ENCODE measurements around the gene PLEKHH2.
"Not testable (repeated sequence)": the region's sequence is repeated elsewhere in the genome, so short reads cannot be mapped to it uniquely, and the experiment has no call there.

Gene PLEKHH2

DNA sequence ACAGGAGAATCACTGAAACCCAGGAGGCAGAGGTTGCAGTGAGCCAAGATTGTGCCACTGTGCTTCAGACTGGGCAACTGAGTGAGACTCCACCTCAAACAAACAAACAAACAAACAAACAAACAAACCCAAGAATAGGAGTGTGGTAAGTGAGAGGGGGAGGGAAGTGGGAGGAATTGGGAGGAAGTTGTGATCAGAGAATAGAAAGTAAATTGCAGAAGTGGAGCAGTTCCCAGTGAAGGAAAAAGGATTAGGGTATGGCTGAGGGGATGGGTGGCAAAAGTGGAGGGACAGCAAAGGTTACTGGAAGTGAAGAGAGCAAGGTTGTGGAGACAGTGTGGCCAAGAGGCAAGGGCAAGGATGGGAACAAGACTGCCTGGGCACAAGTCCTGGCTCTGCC lies 80.3 kb downstream of the PLEKHH2 start:
- no peak for DNase-seq (ENCODE audit: low read depth in 2 of 2)

DNA sequence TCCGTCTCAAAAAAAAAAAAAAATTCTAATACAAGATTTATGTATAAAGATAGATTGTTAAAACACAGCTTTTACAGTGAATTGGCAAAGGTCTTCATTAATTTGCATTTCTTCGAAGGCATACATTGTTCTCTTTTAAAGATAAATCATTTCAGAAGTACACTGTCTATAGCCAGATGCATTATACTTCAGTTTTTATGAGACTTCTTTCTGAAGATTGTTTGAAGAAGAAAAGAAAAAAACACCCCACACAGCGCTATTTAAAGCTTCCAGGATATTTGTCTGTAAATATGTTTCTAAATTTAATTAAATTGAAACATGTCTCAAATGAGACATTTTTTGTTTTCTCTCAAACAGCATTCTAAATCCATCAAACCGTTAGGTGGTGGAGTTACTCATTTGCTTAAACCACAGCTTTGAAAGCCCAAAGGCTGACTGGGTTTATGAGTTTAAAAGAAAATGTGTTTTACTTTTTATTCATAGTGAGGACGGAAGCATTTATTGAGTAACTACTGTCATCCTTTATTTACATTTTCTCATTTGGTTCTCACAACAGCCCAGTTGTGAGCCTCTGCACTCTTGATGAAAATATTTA lies 81.6 kb downstream of the PLEKHH2 start:
- DNase-seq (ENCODE audit: low read depth in 2 of 2) = no peak

DNA sequence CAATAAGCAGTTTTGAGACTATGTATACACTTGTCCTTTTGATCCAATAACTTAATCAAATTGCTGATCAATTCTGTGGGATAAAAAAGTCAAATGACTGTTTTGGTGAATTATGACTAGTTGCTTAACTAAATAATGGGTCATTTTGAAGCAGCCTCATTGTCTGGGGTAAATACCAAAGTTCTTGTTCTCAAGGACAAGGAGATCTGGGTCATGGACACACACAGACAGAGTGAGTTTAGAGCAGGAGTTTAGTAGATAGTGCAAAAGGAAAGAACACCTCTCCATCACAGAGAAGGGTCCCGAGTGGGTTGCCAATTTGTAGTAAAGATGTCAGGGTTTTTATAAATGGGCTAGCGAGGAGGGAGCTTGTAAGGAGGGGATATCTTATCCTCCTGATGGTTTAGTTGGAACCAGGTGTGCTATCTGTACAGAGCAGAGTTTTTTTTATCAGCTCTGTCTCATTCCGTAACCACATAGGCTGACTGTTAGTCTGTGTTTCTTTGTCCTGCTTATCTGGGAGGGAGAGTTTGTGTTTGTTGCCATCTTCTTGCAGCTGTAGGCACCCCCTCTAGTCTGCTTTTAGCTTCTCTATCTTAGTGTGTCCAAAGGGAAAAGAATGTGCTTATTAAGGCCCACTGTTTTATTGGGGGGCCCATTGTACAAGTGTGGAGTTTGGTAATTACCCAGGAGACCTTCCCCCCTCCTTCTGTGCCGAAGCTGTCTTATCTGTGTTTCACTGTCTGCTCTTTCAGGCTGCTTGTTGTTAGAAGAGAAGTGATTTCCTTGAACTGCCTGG lies 87.9 kb downstream of the PLEKHH2 start:
- no peak for DNase-seq (ENCODE audit: low read depth in 2 of 2)

DNA sequence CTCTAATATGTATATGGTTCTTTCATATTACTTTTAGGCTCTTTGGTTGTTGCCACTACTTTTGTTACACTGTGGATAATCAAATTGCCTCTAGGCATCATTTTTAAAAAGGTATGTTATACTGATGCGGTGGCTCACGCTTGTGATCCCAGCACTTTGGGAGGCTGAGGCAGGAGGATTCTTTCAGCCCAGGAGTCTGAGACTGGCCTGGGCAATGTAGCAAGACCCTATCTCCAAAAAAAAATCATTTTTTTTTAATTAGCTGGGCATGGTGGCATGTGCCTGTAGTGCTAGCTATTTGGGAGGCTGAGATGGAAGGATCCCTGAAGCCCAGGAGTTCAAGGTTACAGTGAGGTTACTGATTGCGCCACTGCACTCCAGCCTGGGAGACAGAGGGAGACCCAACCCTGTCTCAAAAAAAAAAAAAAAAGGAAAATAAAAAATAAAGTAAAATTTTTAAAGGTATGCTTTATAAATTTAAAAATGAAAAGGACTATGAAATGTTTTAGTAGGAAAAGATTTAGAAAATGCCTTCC lies 88.7 kb downstream of the PLEKHH2 start:
- no peak for DNase-seq (ENCODE audit: low read depth in 2 of 2)

DNA sequence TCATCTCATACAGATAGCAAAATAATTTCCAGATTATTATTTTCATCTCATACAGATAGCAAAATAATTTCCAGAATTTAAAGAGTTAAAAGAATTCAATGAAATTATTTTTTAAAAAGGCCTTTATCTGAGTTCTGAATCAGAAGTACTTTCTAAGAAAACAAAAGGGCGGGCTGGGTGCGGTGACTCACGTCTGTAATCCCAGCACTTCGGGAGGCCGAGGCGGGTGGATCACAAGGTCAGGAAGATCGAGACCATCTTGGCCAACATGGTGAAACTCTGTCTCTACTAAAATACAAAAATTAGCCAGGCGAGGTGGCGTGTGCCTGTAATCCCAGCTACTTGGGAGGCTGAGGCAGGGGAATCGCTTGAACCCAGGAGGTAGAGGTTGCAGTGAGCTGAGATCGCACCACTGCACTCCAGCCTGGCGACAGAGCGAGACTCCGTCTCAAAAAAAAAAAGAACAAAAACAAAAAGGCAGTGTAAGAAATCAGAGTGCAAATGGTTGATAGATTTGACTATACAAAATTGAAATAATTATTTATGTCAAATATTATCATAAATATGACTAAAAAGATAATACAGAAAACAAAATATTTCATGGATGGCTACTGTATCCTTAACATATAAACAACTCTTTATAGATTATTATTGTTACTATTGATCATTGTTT lies 90.0 kb downstream of the PLEKHH2 start:
- not testable (repeated sequence) for DNase-seq (ENCODE audit: low read depth in 2 of 2)

DNA sequence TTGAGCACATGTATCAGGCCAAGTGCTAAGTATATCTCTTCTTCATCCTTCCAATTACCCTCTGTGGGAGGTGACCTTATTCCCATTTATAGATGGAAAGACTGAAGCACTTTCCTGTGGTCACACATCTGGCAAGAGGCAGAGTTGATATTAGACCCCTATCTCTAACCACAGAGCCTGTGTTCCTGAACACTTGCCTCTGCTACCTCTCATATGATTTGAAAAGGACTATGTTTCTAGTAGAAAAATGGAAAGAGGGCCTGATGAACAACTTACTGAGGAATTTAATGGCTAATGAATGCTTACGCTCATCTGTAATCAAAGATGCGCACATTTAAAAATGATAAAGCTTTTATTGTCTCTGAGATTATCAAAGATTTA lies 90.6 kb downstream of the PLEKHH2 start:
- DNase-seq (ENCODE audit: low read depth in 2 of 2) = no peak

DNA sequence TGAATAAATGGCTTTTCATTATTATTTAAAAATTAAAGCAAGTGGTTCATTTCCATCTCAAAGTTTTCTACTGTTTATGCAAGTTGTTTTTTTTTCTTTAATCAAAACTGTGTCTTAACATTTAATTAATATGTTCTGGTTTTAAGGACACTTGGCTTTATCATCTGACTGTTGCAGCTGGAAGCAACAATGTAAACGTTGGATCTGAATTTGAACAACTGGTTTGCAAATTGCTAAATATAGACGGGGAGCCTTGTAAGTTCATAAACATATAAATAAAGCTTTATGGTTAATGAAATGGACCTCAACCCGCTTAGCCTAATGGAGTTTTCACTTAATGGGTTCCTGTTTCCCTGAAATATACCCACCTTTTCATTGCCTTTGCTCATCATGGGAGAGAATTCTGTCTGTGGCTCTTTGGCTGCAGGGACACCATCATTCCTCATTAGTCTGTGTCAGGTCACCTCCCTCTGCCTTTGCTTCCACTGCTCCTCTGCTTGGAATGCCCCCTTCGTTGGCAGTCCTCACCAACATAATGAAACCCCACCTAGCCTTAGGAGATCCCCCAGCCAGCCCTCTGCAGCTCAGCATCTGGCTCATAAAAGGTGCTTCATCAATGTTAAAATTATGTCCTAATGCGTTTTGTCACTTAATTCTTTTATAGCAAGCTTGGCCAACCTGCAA lies 92.6 kb downstream of the PLEKHH2 start:
- no peak for DNase-seq (ENCODE audit: low read depth in 2 of 2)

DNA sequence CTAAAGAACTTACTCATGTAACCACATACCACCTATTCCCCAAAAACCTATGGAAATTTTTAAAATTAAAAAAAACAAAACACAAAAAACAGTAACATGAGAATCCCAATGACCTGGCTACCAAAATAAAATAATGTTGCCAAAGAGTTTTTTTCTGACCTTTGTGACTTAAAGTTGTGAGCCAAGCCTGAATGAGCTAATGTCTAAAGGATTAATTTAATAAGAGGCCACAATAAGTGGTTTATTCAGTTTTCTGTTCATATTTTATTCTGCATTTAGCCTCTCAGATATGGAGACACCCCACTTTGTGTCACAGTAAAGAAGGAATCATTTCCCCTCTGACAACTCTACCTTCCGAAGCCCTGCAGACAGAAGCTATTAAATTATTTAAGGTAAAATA lies 94.2 kb downstream of the PLEKHH2 start:
- no peak for DNase-seq (ENCODE audit: low read depth in 2 of 2)

DNA sequence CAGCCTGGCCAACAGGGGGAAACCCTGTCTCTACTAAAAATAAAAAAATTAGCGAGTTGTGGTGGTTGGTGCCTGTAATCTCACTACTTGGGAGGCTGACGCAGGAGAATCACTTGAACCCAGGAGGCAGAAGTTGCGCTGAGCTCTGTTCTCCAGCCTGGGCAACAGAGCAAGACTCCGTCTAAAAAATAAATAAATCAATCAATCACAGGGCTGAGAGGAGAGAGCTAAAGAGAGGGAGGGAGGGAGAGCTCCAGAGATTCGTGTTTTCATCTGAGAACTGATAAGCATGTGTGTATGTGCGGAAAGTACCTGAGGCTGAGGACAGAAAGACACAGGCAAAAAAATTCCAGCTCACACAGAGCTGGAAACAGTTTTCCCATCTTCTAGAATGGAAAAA lies 99.6 kb downstream of the PLEKHH2 start:
- DNase-seq (ENCODE audit: low read depth in 2 of 2) = no peak

DNA sequence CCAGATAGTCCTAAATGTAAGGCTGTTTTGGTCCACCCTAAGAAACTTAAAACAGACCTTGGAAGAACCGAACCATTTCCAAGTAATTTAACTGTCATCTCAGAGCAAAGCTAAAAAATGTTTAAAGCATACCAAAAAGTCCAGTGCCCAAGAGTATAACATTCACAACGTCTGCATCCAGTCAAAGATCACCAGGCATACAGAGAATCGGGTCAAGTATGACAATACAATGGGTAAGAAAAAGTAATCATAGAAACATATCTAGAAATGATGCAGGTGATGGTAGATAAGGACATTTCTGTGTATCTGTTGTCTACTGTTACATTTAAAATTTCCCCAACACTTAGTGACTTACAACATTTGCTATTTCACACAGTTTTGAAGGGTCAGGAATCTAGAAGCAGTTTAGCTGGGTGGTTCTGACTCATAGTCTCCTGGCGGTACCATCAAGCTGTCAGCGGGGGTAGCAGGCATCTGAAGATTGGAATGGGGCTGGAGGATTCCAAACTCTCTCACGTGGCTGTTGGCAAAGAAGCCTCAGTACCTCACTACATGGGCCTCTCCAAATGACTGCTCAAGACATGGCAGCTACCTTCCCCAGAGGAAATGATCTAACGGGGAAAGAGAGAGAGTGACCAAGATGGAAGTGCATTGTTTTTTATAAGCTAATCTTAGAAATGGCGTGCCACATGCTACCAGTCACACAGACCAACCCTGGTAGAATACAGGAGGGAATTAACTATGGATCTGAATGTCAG lies 100.2 kb downstream of the PLEKHH2 start:
- no peak for DNase-seq (ENCODE audit: low read depth in 2 of 2)

DNA sequence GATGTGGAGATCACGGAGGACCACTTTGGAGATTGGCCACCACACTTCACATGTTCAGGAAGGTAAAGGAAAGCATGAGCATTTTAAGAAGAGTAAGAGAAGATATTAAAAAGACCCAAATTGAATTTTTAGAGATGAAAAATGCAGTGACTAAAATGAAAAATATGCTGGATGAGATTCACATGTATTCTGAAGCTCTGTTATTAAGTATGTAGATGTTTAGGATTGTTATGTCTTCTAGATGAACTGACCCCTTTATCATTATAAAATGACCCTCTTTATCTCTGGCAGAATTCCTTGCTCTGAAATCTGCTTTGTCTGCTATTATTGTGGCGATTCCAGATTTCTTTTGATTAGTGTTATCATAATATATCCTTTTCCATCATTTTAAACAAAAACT lies 100.8 kb downstream of the PLEKHH2 start:
- DNase-seq (ENCODE audit: low read depth in 2 of 2) = no peak

DNA sequence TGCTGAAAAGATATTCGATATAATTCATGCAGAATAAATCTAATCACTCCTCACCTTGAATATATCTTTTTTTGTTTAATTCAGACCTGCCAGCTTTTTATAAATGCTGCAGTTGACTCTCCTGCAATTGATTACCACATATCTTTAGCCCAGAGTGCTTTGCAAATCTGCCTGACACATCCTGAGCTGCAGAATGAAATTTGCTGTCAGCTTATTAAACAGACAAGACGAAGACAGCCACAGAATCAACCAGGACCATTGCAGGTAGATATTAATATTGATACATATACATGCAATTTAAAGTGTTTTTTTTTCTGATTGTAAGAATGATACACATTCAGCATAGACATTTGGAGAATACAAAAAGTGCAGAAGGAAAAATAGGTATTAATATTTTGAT lies 101.2 kb downstream of the PLEKHH2 start:
- no peak for DNase-seq (ENCODE audit: low read depth in 2 of 2)

DNA sequence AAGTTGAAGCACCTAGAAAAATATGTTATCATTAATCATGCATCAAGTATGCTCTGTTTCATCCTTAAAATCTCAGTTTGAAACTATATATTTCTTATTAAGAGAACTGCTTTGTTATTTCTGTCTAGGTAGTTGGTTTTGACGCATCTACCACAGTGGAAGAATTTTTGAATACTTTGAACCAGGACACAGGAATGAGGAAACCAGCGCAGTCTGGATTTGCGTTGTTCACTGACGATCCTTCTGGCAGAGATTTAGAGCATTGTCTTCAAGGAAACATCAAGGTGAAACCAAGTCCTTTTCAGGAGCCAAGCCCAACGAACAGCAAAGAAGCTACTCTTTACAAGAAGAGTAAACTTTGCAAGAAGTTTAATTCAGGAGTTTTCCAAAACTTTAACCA lies 106.6 kb downstream of the PLEKHH2 start:
- no peak for DNase-seq (ENCODE audit: low read depth in 2 of 2)

DNA sequence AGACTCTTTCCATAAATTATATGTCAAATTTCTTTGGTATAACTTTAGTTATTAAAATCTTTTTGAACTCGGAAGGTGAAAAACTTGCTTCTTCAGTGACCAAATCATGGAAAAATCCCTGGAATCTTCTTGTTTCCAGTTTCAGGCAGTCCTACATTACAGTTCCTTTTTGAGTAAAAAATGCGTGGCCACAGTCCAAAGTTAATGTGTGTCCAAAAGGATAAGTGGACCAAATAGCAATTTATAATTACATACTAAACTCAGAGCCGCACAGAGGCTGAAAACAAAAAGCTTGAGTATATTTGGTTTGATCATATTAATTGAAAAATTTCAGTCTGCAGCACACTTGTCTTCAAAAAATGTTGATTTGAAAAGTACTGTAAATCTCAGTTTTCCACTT lies 108.4 kb downstream of the PLEKHH2 start:
- DNase-seq (ENCODE audit: low read depth in 2 of 2) = no peak

DNA sequence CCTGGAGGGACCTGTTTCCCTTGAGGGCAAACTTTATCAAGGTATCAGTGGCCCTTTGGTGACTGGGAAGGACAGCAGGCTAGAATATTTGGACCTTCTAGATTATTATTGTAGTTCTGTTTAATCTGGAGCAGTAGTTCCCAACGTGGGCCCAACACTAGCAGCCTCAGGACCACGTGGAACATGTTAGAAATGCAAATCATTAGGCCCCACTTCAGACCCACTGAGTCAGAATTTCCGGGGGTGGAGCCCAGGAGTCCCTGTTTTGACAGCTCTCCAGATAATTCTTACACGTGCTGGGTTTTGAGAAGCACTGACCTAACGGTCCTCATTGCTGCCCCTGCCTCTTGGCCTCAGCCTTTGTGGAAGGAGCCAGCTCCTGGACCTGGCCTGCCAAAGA lies 111.3 kb downstream of the PLEKHH2 start:
- peak; percentile 14 to 17 for DNase-seq (ENCODE audit: low read depth in 2 of 2)

DNA sequence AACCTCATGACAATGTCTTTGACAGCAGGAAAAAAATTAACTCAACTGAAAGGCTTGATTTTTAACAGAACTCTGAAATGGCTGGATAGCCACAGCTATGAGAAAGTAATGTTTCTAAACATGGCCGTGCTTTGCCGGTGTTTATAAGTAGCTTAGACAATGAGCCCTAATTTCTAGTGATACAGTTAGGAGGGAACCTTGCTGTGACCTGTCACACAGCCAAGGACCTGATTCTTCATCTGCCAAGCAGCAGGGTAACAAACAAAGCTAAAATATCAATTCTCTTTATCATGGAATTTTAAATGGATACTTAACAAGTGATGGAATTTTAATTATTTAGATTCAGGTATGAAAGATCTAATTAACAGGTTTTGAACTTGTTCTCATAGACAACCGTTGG lies 112.5 kb downstream of the PLEKHH2 start:
- no peak for DNase-seq (ENCODE audit: low read depth in 2 of 2)

DNA sequence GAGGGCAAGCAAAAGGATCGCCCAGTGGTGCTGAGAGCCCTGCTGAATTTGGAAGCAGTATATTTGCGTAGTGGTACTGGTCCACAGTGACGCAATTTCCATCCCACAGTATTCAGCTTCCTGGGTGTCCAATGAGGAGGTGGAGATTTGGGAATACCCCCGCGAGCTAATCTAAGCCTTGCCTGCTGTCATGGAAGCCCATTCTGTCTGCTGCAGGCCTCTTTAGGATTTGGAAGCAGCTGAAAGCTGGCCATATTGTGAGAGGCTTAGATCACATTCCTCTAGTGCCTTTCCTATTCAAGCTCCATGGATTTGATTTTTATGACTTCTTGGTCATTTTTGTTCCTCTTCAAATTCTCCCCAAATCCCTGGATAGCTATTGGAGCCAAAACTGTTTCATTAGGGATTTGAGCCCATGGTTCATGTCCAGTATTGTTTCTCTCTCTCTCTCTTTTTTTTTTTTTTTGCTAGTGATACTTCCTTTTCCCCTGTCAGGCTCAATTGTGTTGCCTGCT lies 114.5 kb downstream of the PLEKHH2 start:
- DNase-seq (ENCODE audit: low read depth in 2 of 2) = no peak

DNA sequence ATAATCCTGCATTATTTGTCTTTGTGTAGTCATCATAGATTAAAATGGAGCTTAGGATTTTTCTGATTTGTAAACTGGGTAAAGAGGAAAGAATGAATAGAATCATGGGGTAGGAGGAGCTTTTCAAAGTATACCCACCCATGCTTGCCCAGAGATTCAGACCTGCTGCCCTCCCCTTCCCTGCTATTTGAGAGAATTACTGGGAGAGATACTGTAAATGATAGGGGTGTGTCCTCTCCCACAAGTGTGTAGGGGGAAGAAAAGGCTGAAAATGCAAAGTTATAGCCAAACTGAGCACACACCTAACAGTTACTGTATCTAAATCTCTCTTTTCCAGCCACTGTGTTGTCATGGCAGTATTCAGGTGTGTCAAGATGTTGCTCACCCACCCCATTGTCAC lies 115.2 kb downstream of the PLEKHH2 start:
- no peak for DNase-seq (ENCODE audit: low read depth in 2 of 2)

DNA sequence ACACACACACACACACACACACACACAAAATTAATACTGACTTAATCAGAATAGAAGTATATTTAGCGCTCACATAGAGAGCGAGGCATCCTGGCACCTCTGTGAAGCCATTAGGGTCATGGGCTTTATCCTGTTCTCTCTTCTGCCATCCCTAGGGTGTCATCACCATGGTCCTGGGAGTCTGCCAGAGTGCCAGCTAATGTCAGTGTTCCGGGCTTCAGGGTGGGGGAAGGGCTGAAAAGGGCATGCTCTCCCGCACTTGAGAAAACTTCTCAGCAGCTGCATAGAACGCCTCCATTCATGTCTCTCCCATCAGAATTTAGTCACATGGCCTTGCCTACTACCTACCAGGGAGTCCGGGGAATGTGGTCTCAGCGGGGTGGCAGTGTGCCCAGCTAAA lies 117.1 kb downstream of the PLEKHH2 start:
- no peak for DNase-seq (ENCODE audit: low read depth in 2 of 2)

DNA sequence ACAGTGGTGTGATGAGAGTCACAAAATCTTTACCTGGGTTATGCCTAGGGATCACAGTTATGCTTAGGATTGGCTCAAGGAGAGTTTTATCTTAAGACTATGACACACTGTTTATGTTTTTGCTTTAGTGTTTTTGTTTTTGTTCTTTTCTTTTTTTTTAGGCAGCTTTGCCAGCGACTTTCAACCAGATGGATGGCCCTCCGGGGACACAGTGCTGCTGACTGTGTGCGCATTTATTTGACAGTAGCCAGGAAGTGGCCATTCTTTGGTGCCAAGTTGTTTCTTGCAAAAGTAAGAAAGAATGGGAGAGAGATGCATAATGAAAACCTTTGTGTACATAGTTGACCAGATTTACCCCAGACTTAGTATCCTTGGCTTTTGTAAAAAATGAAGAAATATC lies 121.7 kb downstream of the PLEKHH2 start:
- no peak for DNase-seq (ENCODE audit: low read depth in 2 of 2)

DNA sequence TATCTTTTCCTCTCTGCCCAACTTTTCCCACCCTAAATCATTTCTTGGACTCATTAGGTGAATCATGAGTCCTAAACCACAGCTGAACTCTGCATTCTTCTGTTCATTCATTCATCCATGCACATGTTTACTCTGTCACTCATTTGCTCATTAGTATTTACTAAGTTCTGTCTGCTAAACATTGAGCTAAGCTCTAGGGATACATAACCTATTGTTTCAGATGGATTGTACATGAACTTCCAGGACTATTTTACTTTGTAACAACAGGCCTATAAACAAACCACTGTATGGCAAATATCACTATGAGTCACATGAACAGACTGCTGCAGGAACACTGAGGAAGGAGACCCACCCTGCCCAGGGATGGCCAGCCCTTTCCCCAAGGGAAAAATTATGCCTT lies 122.1 kb downstream of the PLEKHH2 start:
- DNase-seq (ENCODE audit: low read depth in 2 of 2) = no peak

Data from stimulated activated CD4-positive, alpha-beta T cell treated with anti-CD3 and anti-CD28 coated beads, Interleukin-15, amount 100 ng/mL, for 48 hours (primary cell).